Regular cardiac myocyte (primary cell): Measurements from ENCODE around the gene FANCD2. TPM values are rescaled to one million over a fixed set of nuclear protein-coding genes. Genes with fewer than 3 reads are reported as not detected.

Source experiments
- total RNA-seq: library from RNA; depleted of rRNA; stranded (reverse); fragments of >200 nt; gene quantifications from 2 replicates; pipeline ENCODE4 v1.2.3, GENCODE V29; 2014

The FANCD2 gene
- total RNA-seq: 6.2 and 31.2 TPM in 2 replicates

GRCh38 chr3:10026084-10026890 lies at the start of gene FANCD2:
Gene FANCD2 (plus strand): TSS chr3:10026437. CDS start chr3:10028658, 2,221 bp downstream.

GRCh38 chr3:10108091-10108490 lies 81.9 kb downstream of the FANCD2 start, which contains the start of gene FANCD2OS:
Gene FANCD2OS (minus strand): TSS chr3:10108255. CDS start chr3:10104774, 3,481 bp downstream.

DNA sequence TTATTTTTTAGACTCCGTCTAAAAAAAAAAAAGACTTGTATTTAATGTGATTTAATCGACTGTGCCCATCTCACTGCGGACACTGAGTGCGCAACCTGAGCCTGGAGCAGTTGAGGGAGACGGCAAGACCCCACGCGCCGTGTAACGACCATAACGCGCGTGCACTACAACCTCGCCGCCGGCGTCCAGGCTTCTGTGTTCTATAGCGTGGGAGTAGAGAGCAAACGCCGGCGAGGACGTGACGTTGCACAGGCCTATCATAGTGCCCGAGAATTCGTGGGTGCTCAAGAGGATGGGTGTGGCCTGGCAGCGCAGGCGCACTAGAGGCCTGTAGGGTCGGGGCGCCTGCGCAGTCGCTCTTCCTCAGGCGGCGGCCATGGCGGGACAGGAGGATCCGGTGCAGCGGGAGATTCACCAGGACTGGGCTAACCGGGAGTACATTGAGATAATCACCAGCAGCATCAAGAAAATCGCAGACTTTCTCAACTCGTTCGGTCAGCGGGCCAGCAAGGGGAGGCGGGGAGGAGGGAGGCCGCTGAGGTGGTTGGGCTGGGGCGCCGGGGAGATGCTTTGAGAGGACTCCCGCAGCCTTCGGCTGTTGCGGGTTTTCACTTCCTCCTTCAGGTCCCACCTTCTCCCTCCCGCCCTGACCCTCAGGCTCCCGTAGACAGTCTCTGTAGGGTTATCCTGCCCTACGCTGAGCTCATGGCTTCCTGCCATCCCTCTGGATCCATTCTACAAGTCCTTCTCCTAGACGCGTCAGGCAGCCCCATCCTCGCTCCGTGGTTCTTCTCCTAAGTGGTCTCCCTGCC lies 89.3 kb downstream of the FANCD2 start, which contains the start of gene BRK1:
Gene BRK1, plus strand, starts transcription at position 350 of the 812 bp plus-strand sequence. Its CDS starts 27 bp downstream, at position 377.

Other genes with a start within 250 kb of the FANCD2 start
- gene TADA3, start 234.0 kb upstream of the FANCD2 start, total RNA-seq: 44.8 and 65.2 TPM in 2 replicates
- gene ARPC4, start 233.4 kb upstream of the FANCD2 start, total RNA-seq: 238 and 387 TPM in 2 replicates
- gene TTLL3, start 216.2 kb upstream of the FANCD2 start, total RNA-seq: 8.4 and 12.7 TPM in 2 replicates
- 22.8 and 28.0 TPM in 2 replicates for gene RPUSD3, start 182.4 kb upstream of the FANCD2 start, total RNA-seq
- gene CIDEC, start 146.2 kb upstream of the FANCD2 start, total RNA-seq: under 0.01 TPM in 1 of 2 replicates, not detected in the other
- gene JAGN1, start 135.8 kb upstream of the FANCD2 start, total RNA-seq: 27.3 and 38.3 TPM in 2 replicates
- gene IL17RE, start 123.6 kb upstream of the FANCD2 start, total RNA-seq: 0.56 and 1.2 TPM in 2 replicates
- gene IL17RC, start 109.3 kb upstream of the FANCD2 start, total RNA-seq: 24.5 and 27.6 TPM in 2 replicates
- 23.6 and 77.0 TPM in 2 replicates for gene CRELD1, start 92.6 kb upstream of the FANCD2 start, total RNA-seq
- 1.2 and 2.0 TPM in 2 replicates for gene PRRT3, start 74.0 kb upstream of the FANCD2 start, total RNA-seq
- gene EMC3, start 39.6 kb upstream of the FANCD2 start, total RNA-seq: 53.9 and 58.3 TPM in 2 replicates
- gene FANCD2OS, start 81.8 kb downstream of the FANCD2 start, total RNA-seq: not detected in 2 replicates
- gene BRK1, start 89.2 kb downstream of the FANCD2 start, total RNA-seq: 126 and 153 TPM in 2 replicates
- 31.9 and 42.2 TPM in 2 replicates for gene VHL, start 115.3 kb downstream of the FANCD2 start, total RNA-seq
- 8.1 and 10.4 TPM in 2 replicates for gene IRAK2, start 138.5 kb downstream of the FANCD2 start, total RNA-seq
- 9.0 and 19.0 TPM in 2 replicates for gene TATDN2, start 222.0 kb downstream of the FANCD2 start, total RNA-seq